Liver (tissue), 9 donors: ENCODE measurements around the gene SLC10A3. TPM values are rescaled to one million over a fixed set of nuclear protein-coding genes. Genes with fewer than 3 reads are reported as not detected.

Source experiments
- DNase-seq: peaks from one replicate; pipeline ENCODE4 v3.0.0-alpha.2; 2017; ENCODE audit warnings: low spot score
- H3K27ac ChIP-seq, 2 donors: one replicate each; pipeline ENCODE4 v1.7.0; 2013; ENCODE audit warnings: inconsistent platforms in 2 of 2, low read length in 2 of 2, control low read depth in 1 of 2, low read depth in 1 of 2, mild to moderate bottlenecking in 1 of 2
- H3K27me3 ChIP-seq, 4 donors: one replicate each; pipeline versions ENCODE4 v1.6.1 to v1.7.0; 2013; ENCODE audit warnings: low read length in 3 of 4, inconsistent platforms in 1 of 4, mild to moderate bottlenecking in 1 of 4, moderate library complexity in 1 of 4; ENCODE audit not compliant: control insufficient read depth in 4 of 4, insufficient read depth in 4 of 4
- H3K36me3 ChIP-seq, 4 donors: one replicate each; pipeline versions ENCODE4 v1.6.1 to v1.7.0; 2013; ENCODE audit warnings: low read length in 3 of 4, mild to moderate bottlenecking in 3 of 4, low read depth in 1 of 4, moderate library complexity in 1 of 4; ENCODE audit not compliant: control insufficient read depth in 4 of 4, insufficient read depth in 3 of 4
- H3K4me1 ChIP-seq, 4 donors: one replicate each; pipeline versions ENCODE4 v1.6.1 to v1.7.0; 2013; ENCODE audit warnings: low read length in 3 of 4, mild to moderate bottlenecking in 3 of 4, moderate library complexity in 1 of 4; ENCODE audit not compliant: control insufficient read depth in 4 of 4, insufficient read depth in 4 of 4
- H3K4me3 ChIP-seq, 3 donors: one replicate each; pipeline versions ENCODE4 v1.6.1 to v1.7.0; 2013; ENCODE audit warnings: low read length in 3 of 3, control low read depth in 1 of 3, low read depth in 1 of 3, mild to moderate bottlenecking in 1 of 3
- H3K9ac ChIP-seq, 2 donors: one replicate each; pipeline ENCODE4 v1.7.0; 2013; ENCODE audit warnings: low read length in 2 of 2, mild to moderate bottlenecking in 2 of 2, moderate library complexity in 2 of 2, control low read depth in 1 of 2, low read depth in 1 of 2
- H3K9me3 ChIP-seq, 4 donors: one replicate each; pipeline versions ENCODE4 v1.6.1 to v1.7.0; 2013; ENCODE audit warnings: low read length in 3 of 4; ENCODE audit not compliant: control insufficient read depth in 4 of 4
- EGR1 ChIP-seq, 2 donors: IDR thresholded peaks; 2 replicates each; pipeline ENCODE4 v1.6.1; 2016 to 2018; ENCODE audit warnings: antibody characterized with exemption in 2 of 2, low read depth in 2 of 2
- FOXA1 ChIP-seq: IDR thresholded peaks from 2 replicates; pipeline ENCODE4 v1.6.1; 2016; ENCODE audit warnings: antibody characterized with exemption
- GABPA ChIP-seq, 2 donors: IDR thresholded peaks in 1 of 2; conservative IDR thresholded peaks in 1 of 2; 2 replicates each; pipeline ENCODE4 v1.6.1; 2016; ENCODE audit warnings: antibody characterized with exemption in 2 of 2, mild to moderate bottlenecking in 1 of 2, moderate library complexity in 1 of 2
- HNF4A ChIP-seq, 2 donors: conservative IDR thresholded peaks; 2 replicates each; pipeline ENCODE4 v1.6.1; 2016; ENCODE audit warnings: antibody characterized with exemption in 2 of 2, mild to moderate bottlenecking in 2 of 2
- HNF4G ChIP-seq: IDR thresholded peaks from 2 replicates; pipeline ENCODE4 v1.6.1; 2016; ENCODE audit warnings: antibody characterized with exemption
- MAX ChIP-seq: IDR thresholded peaks from 2 replicates; pipeline ENCODE4 v1.6.1; 2016; ENCODE audit warnings: antibody characterized with exemption
- NR2F2 ChIP-seq: IDR thresholded peaks from 2 replicates; pipeline ENCODE4 v1.6.1; 2016; ENCODE audit warnings: antibody characterized with exemption
- RAD21 ChIP-seq, 2 donors: IDR thresholded peaks; 2 replicates each; pipeline ENCODE4 v1.6.1; 2016; ENCODE audit warnings: antibody characterized with exemption in 2 of 2, mild to moderate bottlenecking in 2 of 2
- REST ChIP-seq: IDR thresholded peaks from 2 replicates; pipeline ENCODE4 v1.6.1; 2016; ENCODE audit warnings: antibody characterized with exemption, mild to moderate bottlenecking
- SP1 ChIP-seq: IDR thresholded peaks from 2 replicates; pipeline ENCODE4 v1.6.1; 2018; ENCODE audit warnings: antibody characterized with exemption, mild to moderate bottlenecking
- TAF1 ChIP-seq: conservative IDR thresholded peaks from 2 replicates; pipeline ENCODE4 v1.6.1; 2016; ENCODE audit warnings: antibody characterized with exemption, mild to moderate bottlenecking
- YY1 ChIP-seq: IDR thresholded peaks from 2 replicates; pipeline ENCODE4 v1.6.1; 2016; ENCODE audit warnings: antibody characterized with exemption, mild to moderate bottlenecking
- ZBTB33 ChIP-seq: IDR thresholded peaks from 2 replicates; pipeline ENCODE4 v1.6.1; 2016; ENCODE audit warnings: antibody characterized with exemption
- WGBS: extraction: QIAGEN DNeasy Blood & Tissue Kit; methylation state at CpG from one replicate; pipeline ENCODE4 v1.1.7; 2013; 5-methylcytosine and 5-hydroxymethylcytosine counted together
- polyA plus RNA-seq, 2 donors: library from polyadenylated mRNA; stranded (reverse) in 1 of 2; unstranded in 1 of 2; fragments of 200-250 nt in 1 of 2; fragments of >200 nt in 1 of 2; fragmentation: Nextera tagmentation in 1 of 2; extraction: Ambion mirVana in 1 of 2; gene quantifications; one replicate each; pipeline versions ENCODE4 v1.2.1 to v1.2.3, GENCODE V29; 2013 to 2015
- total RNA-seq, 2 donors: library from RNA; depleted of rRNA; stranded (reverse); fragments of >200 nt; gene quantifications; one replicate each; pipeline ENCODE4 v1.2.3, GENCODE V29; 2014
- TF ChIP-seq, protein P1 (sequence below): IDR thresholded peaks from 2 replicates; pipeline ENCODE4 v1.6.1; 2016; ENCODE audit warnings: antibody characterized with exemption
- donor health status: healthy.
- donor health status: healthy.
- donor health status: healthy.
- donor health status: healthy.
- donor health status: healthy.

The SLC10A3 gene
- total and polyA plus RNA-seq, 4 donors: 3.2 to 5.6 (median 4.5) TPM

- 89% methylated on average over 8 of the region's 8 CpGs for WGBS
Observed at GRCh38 chrX:154462396-154462795, 28.0 kb downstream of the SLC10A3 start.

DNA sequence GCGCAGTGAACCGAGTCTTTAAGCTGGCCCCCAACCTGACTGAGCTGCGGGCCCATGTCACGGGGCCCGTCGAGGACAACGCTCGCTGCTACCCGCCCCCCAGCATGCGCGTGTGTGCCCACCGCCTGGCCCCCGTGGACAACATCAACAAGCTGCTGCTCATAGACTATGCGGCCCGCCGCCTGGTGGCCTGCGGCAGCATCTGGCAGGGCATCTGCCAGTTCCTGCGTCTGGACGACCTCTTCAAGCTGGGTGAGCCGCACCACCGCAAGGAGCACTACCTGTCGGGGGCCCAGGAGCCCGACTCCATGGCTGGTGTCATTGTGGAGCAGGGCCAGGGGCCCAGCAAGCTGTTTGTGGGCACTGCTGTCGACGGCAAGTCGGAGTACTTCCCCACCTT lies 30.1 kb downstream of the SLC10A3 start:
- H3K4me3 ChIP-seq: no peak overlapping the region
- no peak overlapping the region for H3K9ac ChIP-seq
- peaks cover 0 to 5% (median 0%) of the 10 kb centered on the region in 4 donors for H3K4me1 ChIP-seq
- H3K27ac ChIP-seq: no peak overlapping the region
- whole genome bisulfite sequencing: 96% methylated on average over 26 of the region's 26 CpGs
- H3K9me3 ChIP-seq: no peaks in the 10 kb centered on the region
- no peaks in the 10 kb centered on the region for H3K27me3 ChIP-seq
- H3K36me3 ChIP-seq: no peaks in the 10 kb centered on the region
- no peak for DNase-seq
- TF ChIP-seq TAF1 (no peak), FOXA1 (no peak), ZBTB33 (no peak), HNF4G (no peak), EGR1 (IDR thresholded peaks at IDR 0.05; ENCODE audit: low read depth in 2 of 2) (no peak), HNF4A (conservative IDR thresholded peaks at IDR 0.05) (no peak), NR2F2 (no peak), RAD21 (IDR thresholded peaks at IDR 0.05) (no peak), MAX (no peak), SP1 (no peak), GABPA (IDR thresholded peaks at IDR 0.05 in 1 of 2, conservative IDR thresholded peaks at IDR 0.05 in 1 of 2) (no peak)
- TF ChIP-seq, protein P1, sequence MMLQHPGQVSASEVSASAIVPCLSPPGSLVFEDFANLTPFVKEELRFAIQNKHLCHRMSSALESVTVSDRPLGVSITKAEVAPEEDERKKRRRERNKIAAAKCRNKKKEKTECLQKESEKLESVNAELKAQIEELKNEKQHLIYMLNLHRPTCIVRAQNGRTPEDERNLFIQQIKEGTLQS: no peak

More at GRCh38 chrX:154462396-154462795, 28.0 kb downstream of the SLC10A3 start:
- no peaks in the 10 kb centered on the region for H3K27me3 ChIP-seq
- no peaks in the 10 kb centered on the region for H3K9me3 ChIP-seq
- H3K27ac ChIP-seq: no peak overlapping the region
- no peak overlapping the region for H3K4me3 ChIP-seq
- TF ChIP-seq YY1 (no peak), ZBTB33 (no peak), REST (no peak), RAD21 (IDR thresholded peaks at IDR 0.05) (no peak)
- peaks cover 0 to 2% (median 0%) of the 10 kb centered on the region in 4 donors for H3K36me3 ChIP-seq
- H3K4me1 ChIP-seq: peaks cover 0 to 3% (median 0%) of the 10 kb centered on the region in 4 donors
- H3K9ac ChIP-seq: no peak overlapping the region
- DNase-seq: no peak
